IMR-90 (cell line): ENCODE measurements around the gene VSIG10L. TPM values are rescaled to one million over a fixed set of nuclear protein-coding genes. Genes with fewer than 3 reads are reported as not detected.

ENCODE experiments used
- ELK1 ChIP-seq: fragments of 150-350 bp; IDR thresholded peaks from 2 replicates; pipeline ENCODE4 v1.6.1; 2016; ENCODE audit warnings: low read depth, mild to moderate bottlenecking, low read length, moderate library complexity, borderline replicate concordance
- MAFK ChIP-seq: IDR thresholded peaks from 2 replicates; pipeline ENCODE4 v1.6.1; 2012; ENCODE audit warnings: low read depth, low read length, improper control_type of control experiment
- NFE2L2 ChIP-seq: fragments of 150-350 bp; IDR thresholded peaks from 2 replicates; pipeline ENCODE4 v1.6.1; 2016; ENCODE audit warnings: low read depth, mild to moderate bottlenecking, low read length
- POLR2A ChIP-seq: IDR thresholded peaks from 2 replicates; pipeline ENCODE4 v1.6.1; 2012; ENCODE audit warnings: mild to moderate bottlenecking, low read depth, low read length
- RAD21 ChIP-seq: IDR thresholded peaks from 2 replicates; pipeline ENCODE4 v1.6.1; 2012; ENCODE audit warnings: low read length, improper control_type of control experiment
- RFX5 ChIP-seq: IDR thresholded peaks from 2 replicates; pipeline ENCODE4 v1.8.0; 2012; ENCODE audit warnings: low read depth, mild to moderate bottlenecking, low read length, moderate library complexity
- polyA plus RNA-seq, 3 experiments: library from polyadenylated mRNA; depleted of rRNA; stranded (reverse); fragments of >200 nt; gene quantifications; 2 replicates each; pipeline ENCODE4 v1.2.3, GENCODE V29; 2012; ENCODE audit warnings: low replicate concordance in 1 of 3
- total RNA-seq: library from RNA; depleted of rRNA; stranded (reverse); fragments of >200 nt; gene quantifications from 2 replicates; pipeline ENCODE4 v1.2.3, GENCODE V29; 2012

Gene VSIG10L
- total and polyA plus RNA-seq, 2 of the 4 experiments (the other 2 are of a cell fraction), result 0.18 to 1.2 TPM

- no peak for TF ChIP-seq MAFK
- TF ChIP-seq RFX5, result no peak
- TF ChIP-seq RAD21, result no peak
- no peak for TF ChIP-seq ELK1
- TF ChIP-seq NFE2L2, result no peak
- no peak for TF ChIP-seq POLR2A
These were observed 2.6 kb downstream of the VSIG10L start (continued) for GRCh38 chr19:51339313-51339686.
